Stimulated activated memory B cell treated with anti-CD40 and anti-IgM and Interleukin-4, amounts not matched to agents 10 μg/mL and 1 μg/mL and 100 μg/mL, for 72 hours (primary cell): ENCODE measurements around the gene TPCN2.
"Not testable (repeated sequence)": the region's sequence is repeated elsewhere in the genome, so short reads cannot be mapped to it uniquely, and the experiment has no call there.

Experiments used
- ATAC-seq: fragments of 150-1000 bp; cut with Tn5 transposase; 2 replicates; pipeline ENCODE4 v1.10.0; 2021
- H3K27ac Mint-ChIP-seq: one replicate; pipeline ENCODE4 v1.8.0; 2022; ENCODE audit warnings: mild to moderate bottlenecking, mixed read lengths
- H3K27me3 Mint-ChIP-seq: one replicate; pipeline ENCODE4 v1.8.0; 2022; ENCODE audit warnings: mixed read lengths
- H3K36me3 Mint-ChIP-seq: one replicate; pipeline ENCODE4 v1.8.0; 2022; ENCODE audit warnings: mixed read lengths
- H3K4me1 Mint-ChIP-seq: one replicate; pipeline ENCODE4 v1.8.0; 2022; ENCODE audit warnings: mixed read lengths
- H3K4me3 Mint-ChIP-seq: one replicate; pipeline ENCODE4 v1.8.0; 2022; ENCODE audit warnings: mild to moderate bottlenecking, moderate library complexity, mixed read lengths
- H3K9me3 Mint-ChIP-seq: one replicate; pipeline ENCODE4 v1.8.0; 2022; ENCODE audit warnings: mixed read lengths

TPCN2 gene

GRCh38 chr11:69071086-69071800 is 22.5 kb downstream of the TPCN2 start:
- no peak overlapping the region for H3K27ac Mint-ChIP-seq
- H3K4me1 Mint-ChIP-seq, result peaks cover 7% of the 10 kb centered on the region
- peaks cover 49% of the 10 kb centered on the region for H3K36me3 Mint-ChIP-seq
- no peak overlapping the region for H3K4me3 Mint-ChIP-seq
- ATAC-seq, result peak; percentile 34
- no peaks in the 10 kb centered on the region for H3K27me3 Mint-ChIP-seq
- H3K9me3 Mint-ChIP-seq, result no peaks in the 10 kb centered on the region

GRCh38 chr11:69071956-69072355 is 23.2 kb downstream of the TPCN2 start:
- Mint-ChIP-seq H3K27me3 (no peaks in the 10 kb centered on the region), H3K36me3 (peaks cover 49% of the 10 kb centered on the region), H3K4me3 (no peak overlapping the region), H3K9me3 (no peaks in the 10 kb centered on the region), H3K4me1 (peaks cover 7% of the 10 kb centered on the region), H3K27ac (no peak overlapping the region)
- ATAC-seq, result no peak

- no peaks in the 10 kb centered on the region for H3K27me3 Mint-ChIP-seq
- no peaks in the 10 kb centered on the region for H3K4me1 Mint-ChIP-seq
- H3K4me3 Mint-ChIP-seq, result no peak overlapping the region
- peaks cover 42% of the 10 kb centered on the region for H3K36me3 Mint-ChIP-seq
- no peak for ATAC-seq
- H3K9me3 Mint-ChIP-seq, result no peaks in the 10 kb centered on the region
- no peak overlapping the region for H3K27ac Mint-ChIP-seq
Observed at GRCh38 chr11:69073469-69073868, 24.7 kb downstream of the TPCN2 start.

GRCh38 chr11:69074375-69075140 is 25.8 kb downstream of the TPCN2 start:
- H3K9me3 Mint-ChIP-seq, result no peaks in the 10 kb centered on the region
- peaks cover 46% of the 10 kb centered on the region for H3K36me3 Mint-ChIP-seq
- peaks cover 8% of the 10 kb centered on the region for H3K4me1 Mint-ChIP-seq
- no peak overlapping the region for H3K4me3 Mint-ChIP-seq
- no peak overlapping the region for H3K27ac Mint-ChIP-seq
- no peak for ATAC-seq
- no peaks in the 10 kb centered on the region for H3K27me3 Mint-ChIP-seq

GRCh38 chr11:69075421-69076128 is 26.8 kb downstream of the TPCN2 start:
- no peak for ATAC-seq
- Mint-ChIP-seq H3K9me3 (no peaks in the 10 kb centered on the region), H3K27me3 (no peaks in the 10 kb centered on the region), H3K4me3 (no peak overlapping the region), H3K27ac (peak overlapping the region; percentile 36), H3K36me3 (peaks cover 41% of the 10 kb centered on the region), H3K4me1 (peaks cover 17% of the 10 kb centered on the region)

- H3K9me3 Mint-ChIP-seq, result no peaks in the 10 kb centered on the region
- peak overlapping the region; percentile 36 for H3K27ac Mint-ChIP-seq
Observed at GRCh38 chr11:69076129-69076791, 27.5 kb downstream of the TPCN2 start.

GRCh38 chr11:69076977-69077376 is 28.2 kb downstream of the TPCN2 start:
- H3K4me3 Mint-ChIP-seq, H3K27me3 Mint-ChIP-seq, H3K9me3 Mint-ChIP-seq, ATAC-seq, H3K27ac Mint-ChIP-seq: not testable (repeated sequence)
- peaks cover 47% of the 10 kb centered on the region for H3K36me3 Mint-ChIP-seq
- H3K4me1 Mint-ChIP-seq, result peaks cover 19% of the 10 kb centered on the region

More at GRCh38 chr11:69076129-69076791, 27.5 kb downstream of the TPCN2 start:
- no peaks in the 10 kb centered on the region for H3K27me3 Mint-ChIP-seq
- peaks cover 41% of the 10 kb centered on the region for H3K36me3 Mint-ChIP-seq
- H3K4me1 Mint-ChIP-seq, result peaks cover 19% of the 10 kb centered on the region
- no peak for ATAC-seq
- H3K4me3 Mint-ChIP-seq, result no peak overlapping the region

GRCh38 chr11:69078508-69078907 is 29.8 kb downstream of the TPCN2 start:
- peaks cover 54% of the 10 kb centered on the region for H3K36me3 Mint-ChIP-seq
- ATAC-seq, result no peak
- no peak overlapping the region for H3K27ac Mint-ChIP-seq
- peaks cover 19% of the 10 kb centered on the region for H3K4me1 Mint-ChIP-seq
- H3K9me3 Mint-ChIP-seq, result no peaks in the 10 kb centered on the region
- no peaks in the 10 kb centered on the region for H3K27me3 Mint-ChIP-seq
- H3K4me3 Mint-ChIP-seq, result no peak overlapping the region

GRCh38 chr11:69078930-69079605 is 30.3 kb downstream of the TPCN2 start:
- H3K27ac Mint-ChIP-seq, result no peak overlapping the region
- no peaks in the 10 kb centered on the region for H3K27me3 Mint-ChIP-seq
- H3K4me3 Mint-ChIP-seq, result no peak overlapping the region
- peaks cover 19% of the 10 kb centered on the region for H3K4me1 Mint-ChIP-seq
- no peaks in the 10 kb centered on the region for H3K9me3 Mint-ChIP-seq
- peaks cover 54% of the 10 kb centered on the region for H3K36me3 Mint-ChIP-seq
- ATAC-seq, result no peak

GRCh38 chr11:69079661-69080256 is 31.0 kb downstream of the TPCN2 start:
- Mint-ChIP-seq H3K27ac (peak overlapping the region; percentile 75), H3K4me3 (no peak overlapping the region), H3K36me3 (peaks cover 50% of the 10 kb centered on the region)

GRCh38 chr11:69080257-69080995 is 31.7 kb downstream of the TPCN2 start:
- peaks cover 46% of the 10 kb centered on the region for H3K36me3 Mint-ChIP-seq
- ATAC-seq, result no peak
- H3K27me3 Mint-ChIP-seq, result no peaks in the 10 kb centered on the region
- H3K9me3 Mint-ChIP-seq, result no peaks in the 10 kb centered on the region
- H3K27ac Mint-ChIP-seq, result peak overlapping the region; percentile 75
- peaks cover 19% of the 10 kb centered on the region for H3K4me1 Mint-ChIP-seq
- H3K4me3 Mint-ChIP-seq, result no peak overlapping the region

More at GRCh38 chr11:69079661-69080256, 31.0 kb downstream of the TPCN2 start:
- Mint-ChIP-seq H3K4me1 (peaks cover 19% of the 10 kb centered on the region), H3K9me3 (no peaks in the 10 kb centered on the region), H3K27me3 (no peaks in the 10 kb centered on the region)
- ATAC-seq, result no peak

- no peaks in the 10 kb centered on the region for H3K9me3 Mint-ChIP-seq
Observed at GRCh38 chr11:69081180-69081579, 32.4 kb downstream of the TPCN2 start.

GRCh38 chr11:69083531-69084247 is 35.0 kb downstream of the TPCN2 start:
- no peak for ATAC-seq
- peak overlapping the region; percentile 8 for H3K27ac Mint-ChIP-seq
- peaks cover 23% of the 10 kb centered on the region for H3K4me1 Mint-ChIP-seq
- no peaks in the 10 kb centered on the region for H3K9me3 Mint-ChIP-seq
- H3K36me3 Mint-ChIP-seq, result peaks cover 48% of the 10 kb centered on the region
- H3K4me3 Mint-ChIP-seq, result no peak overlapping the region
- no peaks in the 10 kb centered on the region for H3K27me3 Mint-ChIP-seq

More at GRCh38 chr11:69081180-69081579, 32.4 kb downstream of the TPCN2 start:
- peak overlapping the region; percentile 40 for H3K27ac Mint-ChIP-seq
- H3K4me1 Mint-ChIP-seq, result peaks cover 19% of the 10 kb centered on the region
- H3K36me3 Mint-ChIP-seq, result peaks cover 45% of the 10 kb centered on the region
- H3K4me3 Mint-ChIP-seq, result no peak overlapping the region
- no peak for ATAC-seq
- H3K27me3 Mint-ChIP-seq, result no peaks in the 10 kb centered on the region
